NCI-H2227 (cell line): ENCODE results near the gene GRIP2.

Experiments used
- DNase-seq: peaks from one replicate; lab custom pipeline; 2025; ENCODE audit not compliant: unreplicated experiment; lab: John Stamatoyannopoulos, UW

The GRIP2 gene

DNA sequence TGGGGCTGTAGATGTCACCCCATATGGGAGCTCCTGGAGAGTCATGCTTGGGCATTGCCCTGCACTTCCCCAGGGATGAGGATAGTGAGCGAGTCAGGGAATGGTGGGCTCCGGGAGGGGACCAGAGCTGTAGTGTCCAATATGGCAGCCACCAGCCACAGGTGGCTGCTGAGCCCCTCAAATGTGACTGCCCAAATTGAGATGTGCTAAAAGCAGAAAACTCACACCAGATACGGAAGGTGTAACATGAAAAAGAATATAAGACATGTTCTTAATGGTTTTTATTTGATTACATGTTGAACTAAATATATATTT, 31.7 kb downstream of the GRIP2 start:
- DNase-seq, result no peak

DNA sequence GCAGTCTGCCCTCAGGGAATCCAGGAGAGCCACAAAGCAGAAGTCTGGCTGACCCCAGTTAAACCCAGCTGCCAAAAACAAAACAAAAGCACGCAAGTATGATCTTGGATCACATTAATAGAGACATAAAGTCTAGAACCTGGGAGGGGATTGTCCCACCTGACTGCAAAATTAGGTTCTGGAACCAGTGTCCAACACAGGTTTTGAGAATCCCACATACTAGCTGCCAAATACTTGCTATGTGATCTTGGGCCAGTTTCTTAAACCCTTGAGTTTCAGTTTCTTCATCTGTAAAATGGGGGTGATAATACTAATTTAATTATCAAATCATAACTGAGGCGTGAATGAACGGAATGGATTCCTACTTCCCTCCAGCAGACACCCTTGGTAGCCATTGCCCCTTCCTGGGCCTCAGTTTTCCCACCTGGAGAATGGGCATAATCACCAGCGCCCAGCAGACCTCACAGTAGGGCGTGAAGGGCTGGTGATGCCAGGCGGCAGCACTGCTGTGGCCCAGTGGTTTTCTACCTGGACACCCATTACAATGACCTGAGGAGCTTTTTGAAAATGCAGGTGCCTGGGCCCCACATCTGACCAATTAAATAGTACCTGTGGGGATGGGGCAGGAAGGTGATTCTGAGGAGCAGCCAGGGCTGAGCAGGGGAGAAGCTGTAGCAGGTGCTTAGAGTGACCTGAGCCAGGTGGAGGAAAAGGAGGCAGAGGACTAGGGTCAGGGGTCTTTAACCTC, 32.2 kb downstream of the GRIP2 start:
- no peak for DNase-seq

DNA sequence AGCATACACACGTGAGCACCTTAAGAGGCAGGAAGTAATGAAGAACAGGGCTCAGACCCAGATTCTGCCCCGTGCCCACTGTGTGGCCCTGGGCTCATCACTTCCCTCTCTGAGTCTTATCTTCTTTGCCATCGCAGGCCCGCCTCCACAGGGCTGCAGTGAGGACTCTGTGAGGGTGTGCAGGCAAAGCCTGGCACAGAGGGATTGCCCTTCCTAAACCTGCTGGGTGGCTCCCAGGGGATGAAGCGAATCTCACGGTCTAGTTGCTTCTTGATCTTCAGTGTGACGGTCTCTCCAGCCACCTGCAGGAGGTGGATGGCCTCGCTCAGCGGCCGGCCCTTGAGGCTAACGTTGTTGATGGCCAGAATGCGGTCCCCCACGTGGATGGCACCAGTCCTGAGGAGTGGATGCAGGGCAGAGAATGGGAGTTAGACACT, 32.8 kb downstream of the GRIP2 start:
- no peak for DNase-seq

DNA sequence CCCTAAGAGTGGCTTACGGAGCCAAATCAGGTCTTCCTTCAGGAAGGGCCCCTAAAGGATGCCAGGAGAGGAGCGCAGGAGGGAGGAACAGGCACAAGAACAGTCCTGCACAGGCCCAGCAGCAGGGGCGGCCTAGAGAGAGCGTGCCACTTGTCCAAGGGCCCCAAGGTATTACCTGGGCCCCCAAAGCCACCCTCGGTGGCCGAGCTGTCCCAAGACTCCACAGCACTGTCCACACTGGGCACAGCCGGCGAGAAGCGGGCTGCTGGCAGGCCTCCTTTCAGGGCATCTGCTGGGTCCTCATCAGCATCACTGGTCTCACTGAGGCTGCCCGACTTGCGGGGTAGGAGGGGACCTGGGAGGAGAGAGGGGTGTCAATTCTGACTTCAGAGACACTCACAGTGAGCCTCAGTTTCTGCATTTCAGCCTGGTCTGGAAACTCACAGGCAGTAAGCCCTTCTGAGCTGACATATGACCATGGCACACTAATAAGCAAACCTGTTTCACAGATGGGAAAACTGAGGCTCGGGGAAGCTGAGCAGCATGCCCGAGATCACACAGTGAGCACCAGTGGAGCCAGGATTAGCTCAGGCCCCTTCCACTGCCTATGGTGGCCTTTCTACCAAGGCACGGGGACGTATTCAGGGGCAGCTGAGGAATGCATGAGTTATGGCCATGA, 33.4 kb downstream of the GRIP2 start:
- DNase-seq, result no peak

DNA sequence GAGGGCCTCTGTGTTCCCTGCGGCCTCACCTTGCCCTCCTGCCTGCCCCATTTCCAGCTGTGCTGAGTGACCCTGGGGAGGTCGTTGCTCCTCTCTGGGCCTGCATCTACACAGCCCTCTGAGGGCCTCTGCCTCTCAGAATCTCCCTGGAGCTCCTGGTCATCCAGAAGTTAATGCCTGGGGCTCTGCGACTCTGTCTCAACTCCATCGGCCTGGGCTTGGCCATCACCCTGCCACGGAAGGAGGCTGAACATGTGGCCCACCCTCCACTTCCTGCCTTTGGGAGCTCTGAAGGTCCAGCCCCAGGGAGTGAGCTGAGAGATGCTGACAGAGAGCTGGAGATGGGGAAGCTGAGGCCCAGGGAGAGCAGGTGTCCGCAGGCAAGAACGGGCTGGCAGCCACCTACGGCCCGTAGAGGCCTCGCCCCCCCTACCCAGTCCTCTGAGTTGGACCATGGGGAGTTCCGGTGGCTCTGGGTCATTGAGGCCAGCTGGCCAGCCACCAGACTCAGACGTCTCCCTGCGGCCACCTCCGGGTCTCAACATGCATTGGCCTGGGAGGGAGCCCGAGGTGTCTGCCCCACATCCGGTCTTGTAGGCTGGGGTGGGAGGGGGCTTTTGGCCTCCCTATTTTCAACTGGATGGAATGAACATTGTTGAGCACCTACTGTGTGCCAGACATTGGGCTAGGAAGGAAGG, 34.2 kb downstream of the GRIP2 start:
- no peak for DNase-seq

DNA sequence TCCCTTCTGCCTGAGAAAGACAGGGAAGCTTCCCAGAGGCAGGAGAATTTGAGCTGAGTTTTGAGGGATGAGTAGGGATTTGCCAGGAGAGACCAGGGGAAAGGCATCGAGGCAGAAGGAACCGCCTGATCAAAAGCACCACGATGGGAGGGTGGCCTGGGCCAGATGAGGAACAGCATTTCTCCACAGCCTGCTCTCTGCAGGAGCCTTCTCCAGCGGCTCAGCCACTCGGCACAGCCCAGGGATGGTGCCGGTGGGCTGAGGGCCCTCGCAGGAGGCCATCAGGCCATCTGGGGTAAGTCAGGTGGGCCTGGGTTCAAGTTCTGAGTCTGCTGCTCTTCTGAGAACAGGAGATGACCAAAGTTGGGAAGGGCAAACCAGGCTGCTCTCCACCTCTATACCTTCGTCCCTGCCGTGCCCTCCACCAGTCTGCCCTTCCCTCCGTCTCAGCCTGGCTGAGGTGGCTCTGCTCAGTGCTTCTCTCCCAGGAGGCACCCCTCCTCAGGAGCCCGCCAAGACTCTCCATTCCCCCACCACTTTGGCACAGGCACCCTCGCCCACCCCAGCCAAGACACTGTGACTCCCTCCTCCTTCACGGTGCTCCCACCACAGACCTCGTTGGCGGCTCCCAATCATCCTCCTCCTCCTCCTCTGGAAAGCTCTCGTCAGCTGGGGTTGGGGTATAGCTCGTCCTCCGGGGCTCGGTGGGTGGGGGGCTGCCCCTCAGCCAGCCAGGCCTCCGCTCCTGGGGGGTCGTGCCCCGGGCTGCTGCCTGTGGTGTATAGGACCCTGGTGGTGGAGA, 34.9 kb downstream of the GRIP2 start:
- no peak for DNase-seq

DNA sequence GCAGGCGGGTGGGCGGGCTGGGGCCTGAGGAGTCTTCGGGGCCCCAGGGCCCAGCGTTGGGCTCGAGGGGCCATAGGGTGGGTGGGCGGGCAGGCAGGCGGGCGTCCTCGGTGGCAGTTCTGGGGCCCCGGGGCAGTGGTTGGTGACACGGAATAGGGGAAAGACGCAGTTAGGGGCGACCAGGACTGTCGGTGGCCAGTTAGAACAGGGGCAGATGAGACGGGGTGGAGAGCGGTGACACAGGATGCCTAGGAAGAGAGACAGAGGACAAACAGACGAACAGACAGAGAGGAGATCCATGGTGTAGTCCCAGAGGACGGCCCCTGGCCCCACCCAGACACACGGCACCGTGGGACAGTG, 36.5 kb downstream of the GRIP2 start:
- no peak for DNase-seq

DNA sequence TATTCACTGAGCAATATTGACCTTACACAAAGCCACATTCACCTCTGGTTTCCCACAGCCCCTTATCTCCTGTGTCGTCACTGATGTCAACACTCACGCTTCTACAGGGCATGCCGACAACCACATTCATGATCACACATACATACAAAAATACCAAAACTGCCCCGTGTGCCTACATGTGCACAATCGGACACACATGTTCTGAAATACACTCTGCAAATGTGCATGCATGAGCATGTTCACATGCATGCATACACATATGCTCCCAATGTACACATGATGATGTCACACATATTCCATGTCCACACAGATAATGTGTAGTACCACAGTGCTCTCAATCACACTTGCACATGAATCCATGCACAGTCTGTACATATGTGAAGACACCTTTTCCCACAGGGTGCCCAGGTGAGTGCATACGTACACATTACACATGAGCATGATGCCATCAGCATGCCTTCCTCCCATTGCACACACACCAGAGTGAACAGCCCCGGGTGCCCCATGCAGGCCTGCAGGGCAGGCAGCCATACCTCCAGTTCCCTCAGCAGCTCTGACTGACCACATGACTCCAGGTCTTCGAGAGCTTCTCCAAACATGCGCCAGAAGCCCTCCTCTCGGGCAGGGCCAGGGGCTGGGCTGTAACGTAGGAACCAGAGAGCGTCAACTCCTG, 37.0 kb downstream of the GRIP2 start:
- DNase-seq, result no peak

DNA sequence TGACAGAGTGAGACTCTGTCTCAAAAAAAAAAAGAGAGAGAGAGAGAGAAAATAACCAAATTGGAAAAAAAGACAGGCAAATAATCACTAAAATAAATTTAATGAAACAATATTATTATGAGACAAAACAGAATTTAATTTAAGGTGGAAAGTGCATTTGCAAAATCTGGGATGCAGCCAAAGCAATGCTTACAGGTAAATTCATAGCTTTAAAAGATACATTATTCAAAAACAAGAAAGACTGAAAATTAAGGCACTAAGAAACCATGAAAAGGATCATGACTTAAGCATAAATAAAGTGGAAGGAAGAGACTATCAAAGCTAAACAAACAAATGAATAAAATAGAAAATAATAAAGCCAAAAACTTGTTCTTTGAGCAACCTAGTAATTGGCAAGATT, 37.7 kb downstream of the GRIP2 start:
- DNase-seq, result no peak

DNA sequence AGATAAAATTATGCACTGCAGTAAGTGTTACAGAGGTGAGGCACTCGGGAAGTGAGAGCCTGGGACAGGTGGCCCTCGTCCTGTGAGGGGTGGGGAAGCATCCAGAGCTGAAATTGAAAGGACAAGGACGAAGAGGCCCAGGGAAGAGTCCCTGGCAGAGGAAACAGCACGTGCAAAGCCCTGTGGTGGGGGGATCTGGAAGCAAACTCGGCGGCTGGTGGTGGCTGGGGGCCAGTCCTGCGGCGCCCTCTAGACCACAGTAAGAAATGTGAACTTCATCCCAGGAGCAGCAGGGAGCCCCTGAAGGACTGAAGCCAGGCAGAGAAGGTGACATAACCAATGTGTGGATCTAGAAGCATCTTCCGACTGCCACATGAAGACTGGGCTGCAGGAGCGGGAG, 42.8 kb downstream of the GRIP2 start:
- DNase-seq, result no peak

DNA sequence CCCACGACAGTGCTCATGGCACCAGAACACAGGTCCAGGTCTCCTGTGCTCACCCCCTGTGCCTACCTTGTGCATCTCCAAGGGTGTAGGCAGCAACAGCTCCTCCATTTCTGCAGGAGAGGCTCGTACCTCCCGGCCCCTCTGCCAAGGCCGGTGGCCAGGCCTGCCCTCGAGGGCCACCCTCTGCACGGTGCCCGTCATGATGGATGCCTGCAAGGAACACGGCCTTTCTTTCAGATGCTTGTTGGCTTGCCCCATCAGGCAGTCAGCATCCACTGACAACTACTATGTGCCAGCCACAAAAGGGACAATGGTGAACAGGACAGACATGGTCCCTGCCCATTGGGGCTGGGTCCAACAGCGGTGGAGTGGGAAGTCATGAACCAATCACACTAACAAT, 43.8 kb downstream of the GRIP2 start:
- no peak for DNase-seq

DNA sequence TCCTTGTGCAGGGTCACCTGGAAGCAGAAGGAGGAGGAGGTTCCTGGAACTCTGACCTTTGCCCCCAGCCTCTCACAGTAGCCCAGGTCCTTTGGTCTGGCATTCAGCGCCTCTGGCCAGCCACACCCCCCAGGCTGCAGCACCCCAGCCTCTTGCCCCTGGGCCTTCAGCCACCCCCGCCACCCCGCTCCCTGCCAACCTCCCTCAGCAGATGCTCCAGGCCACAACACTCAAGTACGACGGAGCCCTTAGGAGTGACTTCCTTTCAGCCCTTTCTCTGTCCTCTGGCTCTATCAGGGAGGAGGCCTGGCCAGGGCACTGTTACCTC, 45.2 kb downstream of the GRIP2 start:
- DNase-seq, result no peak

DNA sequence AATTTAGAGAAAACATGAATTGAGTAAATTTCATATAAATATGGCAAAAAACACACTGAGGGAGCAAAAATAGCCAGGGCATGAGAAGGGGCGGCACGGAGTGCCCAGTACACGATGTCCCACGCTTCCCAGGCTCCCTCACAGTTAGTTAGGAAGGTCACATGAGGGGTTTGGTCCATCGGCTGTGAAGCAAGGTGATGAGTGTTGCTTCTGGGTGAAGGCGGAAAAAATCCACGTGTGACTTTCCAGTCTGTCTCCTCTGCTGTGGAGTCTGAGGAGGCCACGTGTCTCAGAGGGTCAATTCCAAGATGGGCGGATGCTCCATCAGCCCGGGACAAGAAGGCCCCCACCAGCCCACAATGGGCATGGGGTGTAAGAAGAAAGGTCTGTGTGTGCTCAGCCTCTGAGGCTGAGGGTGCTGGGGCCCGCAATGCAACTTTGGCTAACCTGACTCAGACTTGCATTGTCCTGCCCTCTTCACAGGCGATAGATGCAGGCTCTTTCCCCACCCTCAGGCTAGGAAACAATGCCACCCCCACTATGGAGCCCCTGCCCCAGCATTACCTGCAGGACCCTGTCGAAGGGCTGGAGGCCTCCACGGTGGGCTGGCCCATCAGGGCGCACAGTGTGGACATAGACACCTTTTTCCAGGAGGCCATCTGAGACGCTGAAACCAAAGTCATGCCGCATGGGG, 45.7 kb downstream of the GRIP2 start:
- DNase-seq, result no peak

DNA sequence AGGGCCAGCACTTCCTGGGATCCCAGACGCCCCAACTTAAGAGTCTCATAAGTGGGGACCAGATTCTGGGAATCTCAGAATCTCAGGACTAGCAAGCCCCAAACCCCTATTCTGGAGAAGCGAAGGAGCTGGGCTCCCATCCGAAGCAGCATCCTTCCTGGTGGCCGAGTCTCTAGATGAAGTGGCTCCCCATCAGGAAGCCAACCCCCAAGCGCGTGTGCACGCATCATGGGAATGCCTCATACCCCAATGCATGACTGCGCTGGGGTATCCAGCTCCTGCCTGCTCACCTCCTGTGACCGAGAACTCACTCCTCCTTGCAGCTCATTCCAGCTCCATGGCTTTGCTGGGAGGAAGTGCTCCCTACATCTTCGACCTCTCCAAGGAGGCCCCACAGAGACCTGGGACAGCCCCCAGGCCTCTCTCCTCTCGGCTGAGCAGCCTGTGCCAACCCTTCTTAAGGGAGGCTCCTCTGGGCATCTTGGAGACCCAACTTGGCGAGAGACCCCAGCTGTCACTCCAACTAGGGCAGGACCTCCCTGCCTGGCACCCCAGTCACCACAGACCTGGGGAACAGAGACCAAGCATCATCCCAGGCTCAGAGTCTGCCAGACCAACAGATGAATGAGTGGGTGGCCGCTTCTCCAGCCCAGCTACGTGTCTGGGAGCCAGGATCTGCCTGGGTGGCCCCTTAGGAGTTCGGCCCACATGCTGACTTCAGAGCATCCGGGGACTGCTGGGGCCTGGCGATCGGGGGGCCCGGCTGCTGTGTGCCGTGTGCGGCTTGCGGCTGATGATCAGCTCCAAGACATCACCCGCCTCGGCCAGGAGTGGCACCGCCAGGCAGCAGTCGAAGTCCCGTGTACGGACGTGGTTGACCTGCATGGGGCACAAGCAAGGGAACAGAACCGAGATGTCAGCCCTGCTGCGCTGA, 46.9 kb downstream of the GRIP2 start:
- no peak for DNase-seq

DNA sequence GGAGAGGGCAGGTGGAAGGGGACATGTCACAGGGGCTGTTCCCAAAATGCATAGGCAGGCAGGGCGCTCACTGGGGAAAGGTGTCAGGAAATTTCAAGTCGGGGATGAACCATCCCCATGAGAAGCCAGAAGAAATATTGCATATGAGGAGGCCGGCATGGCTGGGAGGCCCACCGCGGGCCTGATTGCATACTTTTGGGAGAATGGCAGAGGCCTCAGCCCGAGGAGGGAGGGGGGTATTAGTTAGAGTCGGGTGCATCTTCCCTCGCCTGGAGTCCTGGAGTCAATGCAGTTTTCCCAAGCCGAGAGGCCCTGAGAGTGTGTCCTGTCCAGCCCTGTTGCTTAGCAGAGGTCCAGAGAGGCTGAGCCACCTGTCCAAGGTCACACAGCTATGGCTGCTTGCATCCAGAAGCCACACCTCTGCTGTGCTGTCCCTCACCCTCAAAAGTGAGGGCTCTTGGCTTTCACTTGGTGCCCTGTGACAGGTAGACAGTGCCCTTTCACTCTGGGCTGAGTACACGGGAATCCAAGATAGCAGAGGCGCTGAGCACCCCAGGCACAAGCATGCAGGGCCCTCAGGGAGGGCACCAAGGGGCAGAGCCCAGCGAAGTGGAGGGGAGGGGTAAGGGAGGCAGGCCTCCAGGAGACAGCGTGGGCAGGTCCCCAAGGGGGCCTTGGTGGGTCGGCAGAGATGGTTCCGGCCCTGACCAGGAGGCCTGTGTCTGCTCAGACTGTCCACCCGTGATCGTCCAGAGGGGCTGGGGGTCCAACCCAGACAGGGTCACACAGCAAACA, 48.5 kb downstream of the GRIP2 start:
- no peak for DNase-seq

DNA sequence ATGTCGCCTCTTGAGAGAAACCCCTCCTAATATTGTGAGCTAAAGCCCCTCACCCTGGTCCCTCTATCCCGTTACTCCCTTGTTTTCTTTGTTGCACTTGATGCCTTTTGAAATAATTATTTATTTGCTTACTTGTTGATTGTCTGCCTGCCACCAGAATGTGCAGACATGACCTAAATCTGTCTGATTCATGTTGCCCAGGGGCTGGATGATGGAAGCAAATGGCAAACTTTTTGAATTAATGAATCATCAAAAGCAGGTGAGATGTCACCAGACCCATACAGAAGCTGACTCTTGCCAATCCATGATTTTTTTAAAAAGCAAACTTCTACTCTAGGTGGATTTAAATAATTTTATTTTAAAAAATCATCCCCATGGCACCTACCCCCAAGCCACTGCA, 49.3 kb downstream of the GRIP2 start:
- no peak for DNase-seq

DNA sequence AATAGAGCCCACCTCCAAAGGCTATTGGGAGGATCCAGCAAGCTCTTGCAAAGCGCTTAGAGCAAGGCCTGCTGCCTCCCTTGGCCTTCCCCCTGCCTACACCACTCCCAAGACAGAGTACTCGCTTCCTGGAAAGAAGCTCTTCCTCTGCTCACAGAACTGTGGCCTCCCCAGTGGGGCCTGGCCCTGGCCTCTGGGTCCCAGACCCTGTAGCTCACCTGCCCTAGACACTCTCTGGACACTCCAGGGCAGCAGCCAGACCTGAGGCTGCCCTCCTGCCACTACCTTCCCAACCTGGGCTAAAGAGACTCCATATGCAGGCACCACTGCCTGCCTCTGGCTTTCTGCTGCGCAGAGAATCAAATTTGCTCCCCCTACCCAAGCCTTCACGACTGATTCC, 49.9 kb downstream of the GRIP2 start:
- DNase-seq, result no peak

DNA sequence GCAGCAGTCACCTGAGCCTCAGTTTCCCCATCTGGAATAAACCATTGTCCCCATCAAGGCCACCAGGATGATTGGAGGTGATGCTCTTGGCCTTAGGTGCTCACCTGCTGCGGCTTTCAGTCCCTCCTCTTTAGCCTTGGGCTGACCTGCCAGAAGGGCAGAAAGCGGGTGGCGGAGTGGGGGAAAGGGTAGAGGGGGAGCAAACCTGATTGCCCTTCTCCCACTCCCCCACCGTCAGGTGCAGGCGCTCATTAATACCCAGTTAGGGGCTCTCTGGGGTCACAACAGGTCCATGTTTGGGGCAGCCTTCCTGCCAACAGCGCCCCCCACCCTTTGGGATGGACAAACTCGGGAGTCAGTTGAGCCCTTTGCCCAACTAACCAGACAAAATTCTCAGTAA, 50.5 kb downstream of the GRIP2 start:
- no peak for DNase-seq
